Amniotic stem cell (primary cell): ENCODE results near the gene MLIP.
"Not testable (repeated sequence)": the region's sequence is repeated elsewhere in the genome, so short reads cannot be mapped to it uniquely, and the experiment has no call there.

Experiments
- DNase-seq: peaks from one replicate; lab custom pipeline; 2025; lab: John Stamatoyannopoulos, UW

Gene MLIP

GRCh38 chr6:54217018-54217417 lies 105.8 kb downstream of the MLIP start:
- no peak for DNase-seq

GRCh38 chr6:54222217-54222616 lies 111.0 kb downstream of the MLIP start:
- DNase-seq = no peak

GRCh38 chr6:54232703-54233102 lies 121.5 kb downstream of the MLIP start:
- DNase-seq = no peak

GRCh38 chr6:54234539-54234938 lies 123.3 kb downstream of the MLIP start:
- no peak for DNase-seq

- DNase-seq = no peak
These were observed 125.7 kb downstream of the MLIP start for GRCh38 chr6:54236984-54237383.

- DNase-seq = peak; percentile 4
These were observed 127.2 kb downstream of the MLIP start for GRCh38 chr6:54238396-54238795.

- DNase-seq = no peak
These were observed 132.5 kb downstream of the MLIP start for GRCh38 chr6:54243699-54244098.

GRCh38 chr6:54244430-54244829 lies 133.2 kb downstream of the MLIP start:
- DNase-seq = no peak

GRCh38 chr6:54245265-54245664 lies 134.0 kb downstream of the MLIP start:
- no peak for DNase-seq

GRCh38 chr6:54248319-54248718 lies 137.1 kb downstream of the MLIP start:
- no peak for DNase-seq

- no peak for DNase-seq
These were observed 137.8 kb downstream of the MLIP start for GRCh38 chr6:54248994-54249393.

- not testable (repeated sequence) for DNase-seq
These were observed 138.6 kb downstream of the MLIP start for GRCh38 chr6:54249812-54250211.

- no peak for DNase-seq
These were observed 141.3 kb downstream of the MLIP start for GRCh38 chr6:54252496-54252895.

- no peak for DNase-seq
These were observed 141.7 kb downstream of the MLIP start for GRCh38 chr6:54252916-54253315.

GRCh38 chr6:54254886-54255285 lies 143.6 kb downstream of the MLIP start:
- no peak for DNase-seq

GRCh38 chr6:54255886-54256285 lies 144.6 kb downstream of the MLIP start:
- no peak for DNase-seq

- DNase-seq = no peak
These were observed 148.8 kb downstream of the MLIP start for GRCh38 chr6:54260025-54260424.

- DNase-seq = no peak
These were observed 151.3 kb downstream of the MLIP start for GRCh38 chr6:54262499-54262898.

GRCh38 chr6:54262971-54263370 lies 151.7 kb downstream of the MLIP start:
- DNase-seq = no peak

- no peak for DNase-seq
These were observed 153.5 kb downstream of the MLIP start for GRCh38 chr6:54264581-54265272.

- DNase-seq = no peak
These were observed 155.2 kb downstream of the MLIP start for GRCh38 chr6:54266400-54266923.

GRCh38 chr6:54267798-54268197 lies 156.6 kb downstream of the MLIP start:
- DNase-seq = no peak

- no peak for DNase-seq
These were observed 162.1 kb downstream of the MLIP start for GRCh38 chr6:54273214-54273820.

GRCh38 chr6:54274383-54274782 lies 163.1 kb downstream of the MLIP start:
- DNase-seq = no peak
